Melanocyte of skin (primary cell): ENCODE results near the gene LRRC37B. TPM values are rescaled to one million over a fixed set of nuclear protein-coding genes. Genes with fewer than 3 reads are reported as not detected.

Experiments used
- small RNA-seq, 2 donors: library from RNA; depleted of rRNA; stranded (forward); fragments of <200 nt; gene quantifications; one replicate each; pipeline ENCODE3, GENCODE V24; 2012
- total RNA-seq, 2 donors: library from RNA; depleted of rRNA; stranded (reverse); fragments of >200 nt; gene quantifications; 2 replicates each; pipeline ENCODE4 v1.2.3, GENCODE V29; 2012

LRRC37B gene
- total RNA-seq = 10 to 100 TPM; 12.3 to 12.4 TPM

GRCh38 chr17:32006957-32007462 lies at the start of gene LRRC37B:
LRRC37B (plus strand) TSS chr17:32007383; CDS start chr17:32021393, 14,010 bp downstream.

Small RNA genes within 50 kb of the gene (small RNA-seq; reads per million reads assigned to genes)
- gene AC090616.4 (0 reads per million in 2 donors), gene RNA5SP437 (0 reads per million in 2 donors)

Other genes starting within 250 kb of the LRRC37B start
- gene COPRS, start 148.1 kb upstream of the LRRC37B start, total RNA-seq = 10 to 100 TPM; 71.6 to 95.6 TPM
- 10 to 100 TPM; 27.5 to 40.3 TPM for gene UTP6, start 105.7 kb upstream of the LRRC37B start, total RNA-seq
- gene SUZ12, start 70.4 kb upstream of the LRRC37B start, total RNA-seq = 10 to 100 TPM; 22.0 to 26.0 TPM
- 10 to 100 TPM; 38.9 to 54.6 TPM for gene RHOT1, start 135.1 kb downstream of the LRRC37B start, total RNA-seq